Measurements from ENCODE around the gene RNF44. TPM values are rescaled to one million over a fixed set of nuclear protein-coding genes. Genes with fewer than 3 reads are reported as not detected.

The RNF44 gene
- total and polyA plus RNA-seq, 4 donors, result 3.2 to 6.4 (median 4.7) TPM

GRCh38 chr5:176507911-176508310 is 29.3 kb downstream of the RNF44 start:
- no peaks in the 10 kb centered on the region for H3K4me1 ChIP-seq (ENCODE audit: control insufficient read depth in 4 of 4, insufficient read depth in 4 of 4, low read length in 3 of 4)
- H3K4me3 ChIP-seq (ENCODE audit: low read depth in 1 of 3, low read length in 3 of 3), result no peak overlapping the region
- H3K9ac ChIP-seq (ENCODE audit: low read depth in 1 of 2, low read length in 2 of 2), result no peak overlapping the region
- H3K9me3 ChIP-seq (ENCODE audit: control insufficient read depth in 4 of 4, low read length in 3 of 4), result no peaks in the 10 kb centered on the region
- TF ChIP-seq FOXA1 (IDR thresholded peaks at IDR 0.05), result no peak
- TF ChIP-seq JUND (IDR thresholded peaks at IDR 0.05), result no peak
- no peak for TF ChIP-seq HNF4G (IDR thresholded peaks at IDR 0.05)
- TF ChIP-seq FOXA2 (IDR thresholded peaks at IDR 0.05), result no peak
- H3K27ac ChIP-seq (ENCODE audit: low read depth in 1 of 2, low read length in 2 of 2), result no peak overlapping the region
- no peak for DNase-seq (ENCODE audit: low spot score)
- H3K36me3 ChIP-seq (ENCODE audit: control insufficient read depth in 4 of 4, insufficient read depth in 3 of 4, low read depth in 1 of 4, low read length in 3 of 4), result peaks cover 12 to 48% (median 33%) of the 10 kb centered on the region in 4 donors
- no peaks in the 10 kb centered on the region for H3K27me3 ChIP-seq (ENCODE audit: control insufficient read depth in 4 of 4, insufficient read depth in 4 of 4, low read length in 3 of 4)
- 97% methylated on average over 2 of the region's 2 CpGs for WGBS

- Histone ChIP-seq H3K27ac (ENCODE audit: low read depth in 1 of 2, low read length in 2 of 2) (no peak overlapping the region), H3K27me3 (ENCODE audit: control insufficient read depth in 4 of 4, insufficient read depth in 4 of 4, low read length in 3 of 4) (no peaks in the 10 kb centered on the region), H3K9ac (ENCODE audit: low read depth in 1 of 2, low read length in 2 of 2) (no peak overlapping the region), H3K9me3 (ENCODE audit: control insufficient read depth in 4 of 4, low read length in 3 of 4) (no peaks in the 10 kb centered on the region), H3K36me3 (ENCODE audit: control insufficient read depth in 4 of 4, insufficient read depth in 3 of 4, low read depth in 1 of 4, low read length in 3 of 4) (peaks cover 17 to 69% (median 49%) of the 10 kb centered on the region in 4 donors), H3K4me1 (ENCODE audit: control insufficient read depth in 4 of 4, insufficient read depth in 4 of 4, low read length in 3 of 4) (no peaks in the 10 kb centered on the region), H3K4me3 (ENCODE audit: low read depth in 1 of 3, low read length in 3 of 3) (no peak overlapping the region)
- TF ChIP-seq HNF4G (IDR thresholded peaks at IDR 0.05) (no peak), JUND (IDR thresholded peaks at IDR 0.05) (no peak), SP1 (IDR thresholded peaks at IDR 0.05) (no peak), GABPA (IDR thresholded peaks at IDR 0.05 in 1 of 2, conservative IDR thresholded peaks at IDR 0.05 in 1 of 2) (no peak), EGR1 (IDR thresholded peaks at IDR 0.05; ENCODE audit: low read depth in 2 of 2) (no peak), ZBTB33 (IDR thresholded peaks at IDR 0.05) (no peak), RXRA (IDR thresholded peaks at IDR 0.05) (no peak), TAF1 (conservative IDR thresholded peaks at IDR 0.05) (no peak), NR2F2 (IDR thresholded peaks at IDR 0.05) (no peak), HNF4A (conservative IDR thresholded peaks at IDR 0.05) (no peak), MAX (IDR thresholded peaks at IDR 0.05) (no peak)
- TF ChIP-seq, protein P1, sequence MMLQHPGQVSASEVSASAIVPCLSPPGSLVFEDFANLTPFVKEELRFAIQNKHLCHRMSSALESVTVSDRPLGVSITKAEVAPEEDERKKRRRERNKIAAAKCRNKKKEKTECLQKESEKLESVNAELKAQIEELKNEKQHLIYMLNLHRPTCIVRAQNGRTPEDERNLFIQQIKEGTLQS (IDR thresholded peaks at IDR 0.05), result no peak
- WGBS, result 96% methylated on average over 5 of the region's 5 CpGs
- DNase-seq (ENCODE audit: low spot score), result no peak
Measured at GRCh38 chr5:176503496-176503895, 33.7 kb downstream of the RNF44 start.

- TF ChIP-seq HNF4G (IDR thresholded peaks at IDR 0.05), result no peak
- Histone ChIP-seq H3K9me3 (ENCODE audit: control insufficient read depth in 4 of 4, low read length in 3 of 4) (no peaks in the 10 kb centered on the region), H3K36me3 (ENCODE audit: control insufficient read depth in 4 of 4, insufficient read depth in 3 of 4, low read depth in 1 of 4, low read length in 3 of 4) (peaks cover 15 to 66% (median 48%) of the 10 kb centered on the region in 4 donors), H3K4me1 (ENCODE audit: control insufficient read depth in 4 of 4, insufficient read depth in 4 of 4, low read length in 3 of 4) (no peaks in the 10 kb centered on the region), H3K27me3 (ENCODE audit: control insufficient read depth in 4 of 4, insufficient read depth in 4 of 4, low read length in 3 of 4) (no peaks in the 10 kb centered on the region), H3K27ac (ENCODE audit: low read depth in 1 of 2, low read length in 2 of 2) (no peak overlapping the region), H3K4me3 (ENCODE audit: low read depth in 1 of 3, low read length in 3 of 3) (no peak overlapping the region), H3K9ac (ENCODE audit: low read depth in 1 of 2, low read length in 2 of 2) (no peak overlapping the region)
- WGBS, result 99% methylated on average over 1 of the region's 1 CpG
- DNase-seq (ENCODE audit: low spot score), result no peak
Measured at GRCh38 chr5:176501333-176501732, 35.9 kb downstream of the RNF44 start.

Data from liver (tissue), 9 donors.